WTC11 (cell line): ENCODE results near the gene DAPK1. TPM values are rescaled to one million over a fixed set of nuclear protein-coding genes. Genes with fewer than 3 reads are reported as not detected.
A peak's percentile ranks its signal among the peaks of the same experiment; 100 is the strongest.

Experiments used
- ATAC-seq: fragments of 200-7000 bp; cut with Tn5 transposase; 2 replicates; pipeline ENCODE4 v1.10.0; 2021; ENCODE audit warnings: mild to moderate bottlenecking, moderate library complexity
- CTCF ChIA-PET: fragments of 300-600 bp; sonication (Branson Sonifier 250); formaldehyde crosslinking; loops from one replicate; lab custom pipeline; 2021; ENCODE audit warnings: antibody characterized with exemption; lab: Charles Lee
- POLR2A ChIA-PET: fragments of 350-600 bp; sonication (Branson Sonifier 250); formaldehyde crosslinking; loops from one replicate; lab custom pipeline; 2021; ENCODE audit warnings: antibody characterized with exemption; lab: Charles Lee
- DNase-seq: peaks from one replicate; pipeline ENCODE4 v3.0.0; 2021; ENCODE audit warnings: low spot score
- H3K27ac Mint-ChIP-seq: 2 replicates; pipeline ENCODE4 v1.8.0; 2021; ENCODE audit warnings: mixed read lengths
- H3K27me3 Mint-ChIP-seq: 2 replicates; pipeline ENCODE4 v1.8.0; 2021; ENCODE audit warnings: low read depth, mild to moderate bottlenecking, moderate library complexity, mixed read lengths
- H3K36me3 Mint-ChIP-seq: 2 replicates; pipeline ENCODE4 v1.8.0; 2021; ENCODE audit warnings: mixed read lengths
- H3K4me1 Mint-ChIP-seq: 2 replicates; pipeline ENCODE4 v1.8.0; 2022; ENCODE audit warnings: mixed read lengths
- H3K4me3 Mint-ChIP-seq: 2 replicates; pipeline ENCODE4 v1.8.0; 2021; ENCODE audit warnings: mild to moderate bottlenecking, moderate library complexity, mixed read lengths
- H3K9me3 Mint-ChIP-seq: 2 replicates; pipeline ENCODE4 v1.8.0; 2021; ENCODE audit warnings: mixed read lengths
- CREM ChIP-seq: sonication (generic); formaldehyde crosslinking; IDR thresholded peaks from 2 replicates; pipeline ENCODE4 v1.8.1; 2022; ENCODE audit warnings: mild to moderate bottlenecking, missing genetic modification reagents, moderate library complexity
- EMX1 ChIP-seq: fragments of 250-450 bp; sonication (Bioruptor Pico); IDR thresholded peaks from 2 replicates; pipeline ENCODE4 v1.8.0; 2021; ENCODE audit warnings: mild to moderate bottlenecking
- ETV6 ChIP-seq: sonication (generic); formaldehyde crosslinking; IDR thresholded peaks from 2 replicates; pipeline ENCODE4 v1.8.1; 2022; ENCODE audit warnings: mild to moderate bottlenecking, missing genetic modification reagents
- GABPB1 ChIP-seq: sonication (generic); formaldehyde crosslinking; IDR thresholded peaks from 2 replicates; pipeline ENCODE4 v1.8.1; 2023; ENCODE audit warnings: mild to moderate bottlenecking, missing genetic modification reagents
- IRF2 ChIP-seq: sonication (generic); formaldehyde crosslinking; IDR thresholded peaks from 2 replicates; pipeline ENCODE4 v1.8.0; 2022; ENCODE audit warnings: low read depth, missing genetic modification reagents, borderline replicate concordance
- JUN ChIP-seq: sonication (generic); formaldehyde crosslinking; IDR thresholded peaks from 2 replicates; pipeline ENCODE4 v1.8.0; 2023; ENCODE audit warnings: mild to moderate bottlenecking, missing genetic modification reagents
- NFATC4 ChIP-seq: fragments of 250-450 bp; sonication (Bioruptor Pico); IDR thresholded peaks from 2 replicates; pipeline ENCODE4 v1.9.0; 2021; ENCODE audit warnings: mild to moderate bottlenecking
- NR1H2 ChIP-seq: sonication (generic); formaldehyde crosslinking; IDR thresholded peaks from 2 replicates; pipeline ENCODE4 v1.9.0; 2021; ENCODE audit warnings: mild to moderate bottlenecking, moderate library complexity, missing genetic modification reagents
- NR3C1 ChIP-seq: sonication (generic); formaldehyde crosslinking; conservative IDR thresholded peaks from 2 replicates; pipeline ENCODE4 v1.8.1; 2023; ENCODE audit warnings: low read depth, mild to moderate bottlenecking, missing genetic modification reagents
- SMAD3 ChIP-seq: sonication (generic); formaldehyde crosslinking; IDR thresholded peaks from 2 replicates; pipeline ENCODE4 v1.8.0; 2022; ENCODE audit warnings: missing genetic modification reagents, mild to moderate bottlenecking, borderline replicate concordance
- STAT6 ChIP-seq: sonication (generic); formaldehyde crosslinking; conservative IDR thresholded peaks from 2 replicates; pipeline ENCODE4 v1.8.1; 2023; ENCODE audit warnings: mild to moderate bottlenecking, low read depth, missing genetic modification reagents, moderate library complexity
- ZMAT4 ChIP-seq: fragments of 250-450 bp; sonication (Bioruptor Pico); IDR thresholded peaks from 2 replicates; pipeline ENCODE4 v1.9.0; 2021; ENCODE audit warnings: mild to moderate bottlenecking
- ZNF425 ChIP-seq: fragments of 250-450 bp; sonication (Bioruptor Pico); conservative IDR thresholded peaks from 2 replicates; pipeline ENCODE4 v1.9.0; 2021; ENCODE audit warnings: mild to moderate bottlenecking
- total RNA-seq: library from RNA; stranded (reverse); gene quantifications from 3 replicates; pipeline ENCODE4 v1.2.3, GENCODE V29; 2021
- TF ChIP-seq, protein P1 (sequence below): fragments of 200-600 bp; IDR thresholded peaks from 2 replicates; pipeline ENCODE4 v1.8.0; 2022; ENCODE audit warnings: antibody characterized with exemption
- TF ChIP-seq, protein P2 (sequence below): sonication (generic); formaldehyde crosslinking; IDR thresholded peaks from 2 replicates; pipeline ENCODE4 v1.8.1; 2022; ENCODE audit warnings: missing genetic modification reagents, borderline replicate concordance

The DAPK1 gene
- total RNA-seq, 1 experiment from 2014 or later: 129 TPM

DNA sequence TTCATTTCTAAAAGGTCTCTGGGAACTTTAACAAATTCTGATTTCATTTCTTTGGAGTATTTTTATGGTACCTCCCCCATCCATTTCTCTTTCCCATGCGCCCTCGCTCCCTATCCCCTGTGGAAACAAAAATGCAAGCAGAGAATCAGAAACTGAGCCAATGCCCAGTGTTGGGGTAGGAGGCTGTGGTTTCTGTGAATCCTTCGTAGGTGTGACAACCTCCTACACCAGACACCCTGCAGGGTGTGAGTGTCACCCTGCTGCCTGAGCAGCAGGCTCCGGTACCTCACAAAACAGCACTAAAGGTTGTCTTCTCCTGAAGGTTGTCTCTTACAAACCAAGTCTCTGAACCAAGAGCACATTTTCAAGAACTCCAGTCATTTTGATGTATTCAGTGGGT, 124.4 kb downstream of the DAPK1 start:
- Mint-ChIP-seq H3K9me3 (peaks cover 11% of the 10 kb centered on the region; the same call in 1 of the 2 replicates), H3K4me3 (no peak overlapping the region), H3K27ac (peak overlapping the region; percentile 10; the same call in 1 of the 2 replicates), H3K36me3 (peaks cover 52% of the 10 kb centered on the region), H3K27me3 (no peaks in the 10 kb centered on the region), H3K4me1 (peaks cover 30% of the 10 kb centered on the region)
- ATAC-seq: no peak
- POLR2A ChIA-PET: no interaction called here
- CTCF ChIA-PET: no interaction called here
- no peak for DNase-seq
- TF ChIP-seq STAT6 (CRISPR knock-in tag) (no peak), NFATC4 (CRISPR knock-in tag) (no peak), NR1H2 (CRISPR knock-in tag) (no peak), ZMAT4 (CRISPR knock-in tag) (no peak), EMX1 (CRISPR knock-in tag) (no peak), CREM (CRISPR knock-in tag) (no peak), GABPB1 (CRISPR knock-in tag) (no peak), SMAD3 (CRISPR knock-in tag) (no peak), JUN (CRISPR knock-in tag) (no peak)
- TF ChIP-seq, protein P1, sequence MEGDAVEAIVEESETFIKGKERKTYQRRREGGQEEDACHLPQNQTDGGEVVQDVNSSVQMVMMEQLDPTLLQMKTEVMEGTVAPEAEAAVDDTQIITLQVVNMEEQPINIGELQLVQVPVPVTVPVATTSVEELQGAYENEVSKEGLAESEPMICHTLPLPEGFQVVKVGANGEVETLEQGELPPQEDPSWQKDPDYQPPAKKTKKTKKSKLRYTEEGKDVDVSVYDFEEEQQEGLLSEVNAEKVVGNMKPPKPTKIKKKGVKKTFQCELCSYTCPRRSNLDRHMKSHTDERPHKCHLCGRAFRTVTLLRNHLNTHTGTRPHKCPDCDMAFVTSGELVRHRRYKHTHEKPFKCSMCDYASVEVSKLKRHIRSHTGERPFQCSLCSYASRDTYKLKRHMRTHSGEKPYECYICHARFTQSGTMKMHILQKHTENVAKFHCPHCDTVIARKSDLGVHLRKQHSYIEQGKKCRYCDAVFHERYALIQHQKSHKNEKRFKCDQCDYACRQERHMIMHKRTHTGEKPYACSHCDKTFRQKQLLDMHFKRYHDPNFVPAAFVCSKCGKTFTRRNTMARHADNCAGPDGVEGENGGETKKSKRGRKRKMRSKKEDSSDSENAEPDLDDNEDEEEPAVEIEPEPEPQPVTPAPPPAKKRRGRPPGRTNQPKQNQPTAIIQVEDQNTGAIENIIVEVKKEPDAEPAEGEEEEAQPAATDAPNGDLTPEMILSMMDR: no peak

DNA sequence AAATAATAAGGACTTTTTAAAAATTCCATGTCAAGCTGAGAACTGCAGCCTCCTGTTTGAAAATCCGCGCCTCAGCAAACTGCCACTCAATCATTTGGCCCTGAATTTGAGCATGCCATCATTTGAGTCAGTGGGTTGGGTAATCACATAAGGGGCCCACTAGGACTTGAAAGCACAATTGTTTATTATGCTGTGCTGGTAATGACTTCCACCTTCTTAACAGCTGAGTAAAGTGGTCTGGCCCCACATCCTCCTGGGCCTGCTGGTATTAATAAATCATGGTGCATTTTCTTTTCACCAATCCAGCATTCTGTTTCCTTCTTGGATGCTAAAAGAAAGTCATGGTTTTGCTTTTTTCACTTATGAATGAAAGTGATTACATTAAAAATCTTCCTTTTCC, 125.3 kb downstream of the DAPK1 start:
- Mint-ChIP-seq H3K9me3 (0 out of 2 replicates have a peak, but pooled peaks cover 3% of the 10 kb centered on the region), H3K27ac (no peak overlapping the region), H3K27me3 (no peaks in the 10 kb centered on the region), H3K36me3 (peaks cover 46% of the 10 kb centered on the region), H3K4me3 (no peak overlapping the region), H3K4me1 (peaks cover 36% of the 10 kb centered on the region)
- DNase-seq (no peak), ATAC-seq (no peak)
- TF ChIP-seq IRF2 (no peak), NR3C1 (CRISPR knock-in tag) (no peak), ETV6 (CRISPR knock-in tag) (no peak)
- TF ChIP-seq, protein P2, sequence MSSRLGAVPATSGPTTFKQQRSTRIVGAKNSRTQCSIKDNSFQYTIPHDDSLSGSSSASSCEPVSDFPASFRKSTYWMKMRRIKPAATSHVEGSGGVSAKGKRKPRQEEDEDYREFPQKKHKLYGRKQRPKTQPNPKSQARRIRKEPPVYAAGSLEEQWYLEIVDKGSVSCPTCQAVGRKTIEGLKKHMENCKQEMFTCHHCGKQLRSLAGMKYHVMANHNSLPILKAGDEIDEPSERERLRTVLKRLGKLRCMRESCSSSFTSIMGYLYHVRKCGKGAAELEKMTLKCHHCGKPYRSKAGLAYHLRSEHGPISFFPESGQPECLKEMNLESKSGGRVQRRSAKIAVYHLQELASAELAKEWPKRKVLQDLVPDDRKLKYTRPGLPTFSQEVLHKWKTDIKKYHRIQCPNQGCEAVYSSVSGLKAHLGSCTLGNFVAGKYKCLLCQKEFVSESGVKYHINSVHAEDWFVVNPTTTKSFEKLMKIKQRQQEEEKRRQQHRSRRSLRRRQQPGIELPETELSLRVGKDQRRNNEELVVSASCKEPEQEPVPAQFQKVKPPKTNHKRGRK (CRISPR knock-in tag): no peak
- CTCF ChIA-PET: no interaction called here
- POLR2A ChIA-PET: no interaction called here

DNA sequence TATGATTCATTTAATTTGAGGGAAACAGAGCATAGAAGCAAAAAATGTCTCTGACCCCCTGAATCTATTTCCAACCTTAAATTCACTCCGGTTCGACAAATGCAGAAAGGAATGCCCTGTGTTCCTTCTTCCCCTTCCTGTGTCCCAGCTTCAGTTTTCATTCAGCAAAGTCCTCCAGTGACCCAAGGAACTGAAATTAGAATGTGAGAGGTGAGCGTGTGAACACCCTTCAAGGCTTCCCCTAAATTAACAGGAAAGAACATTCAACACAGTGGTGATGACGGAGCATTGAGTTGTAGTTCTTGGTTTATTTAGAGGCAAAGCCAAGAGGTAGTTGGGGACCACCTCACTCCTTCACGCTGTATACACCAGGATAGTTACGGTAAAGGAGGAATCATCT, 130.7 kb downstream of the DAPK1 start:
- H3K27me3 Mint-ChIP-seq: no peaks in the 10 kb centered on the region
- ChIA-PET CTCF (no interaction called here), POLR2A (no interaction called here)
- peaks cover 11% of the 10 kb centered on the region for H3K9me3 Mint-ChIP-seq
- no peak for DNase-seq
- ATAC-seq: no peak
- no peak overlapping the region for H3K4me3 Mint-ChIP-seq
- H3K36me3 Mint-ChIP-seq: peaks cover 51% of the 10 kb centered on the region
- H3K27ac Mint-ChIP-seq: no peak overlapping the region
- no peak for TF ChIP-seq ZNF425 (CRISPR knock-in tag)
- H3K4me1 Mint-ChIP-seq: peaks cover 8% of the 10 kb centered on the region
